HG03280 (cell line): ENCODE measurements around the gene NEDD9.

ENCODE experiments used
- ATAC-seq: cut with Tn5 transposase; IDR thresholded peaks from one replicate; pipeline ENCODE4 v1.9.1; 2021; ENCODE audit warnings: mild to moderate bottlenecking, moderate library complexity; ENCODE audit not compliant: unreplicated experiment

NEDD9 gene, protein sequence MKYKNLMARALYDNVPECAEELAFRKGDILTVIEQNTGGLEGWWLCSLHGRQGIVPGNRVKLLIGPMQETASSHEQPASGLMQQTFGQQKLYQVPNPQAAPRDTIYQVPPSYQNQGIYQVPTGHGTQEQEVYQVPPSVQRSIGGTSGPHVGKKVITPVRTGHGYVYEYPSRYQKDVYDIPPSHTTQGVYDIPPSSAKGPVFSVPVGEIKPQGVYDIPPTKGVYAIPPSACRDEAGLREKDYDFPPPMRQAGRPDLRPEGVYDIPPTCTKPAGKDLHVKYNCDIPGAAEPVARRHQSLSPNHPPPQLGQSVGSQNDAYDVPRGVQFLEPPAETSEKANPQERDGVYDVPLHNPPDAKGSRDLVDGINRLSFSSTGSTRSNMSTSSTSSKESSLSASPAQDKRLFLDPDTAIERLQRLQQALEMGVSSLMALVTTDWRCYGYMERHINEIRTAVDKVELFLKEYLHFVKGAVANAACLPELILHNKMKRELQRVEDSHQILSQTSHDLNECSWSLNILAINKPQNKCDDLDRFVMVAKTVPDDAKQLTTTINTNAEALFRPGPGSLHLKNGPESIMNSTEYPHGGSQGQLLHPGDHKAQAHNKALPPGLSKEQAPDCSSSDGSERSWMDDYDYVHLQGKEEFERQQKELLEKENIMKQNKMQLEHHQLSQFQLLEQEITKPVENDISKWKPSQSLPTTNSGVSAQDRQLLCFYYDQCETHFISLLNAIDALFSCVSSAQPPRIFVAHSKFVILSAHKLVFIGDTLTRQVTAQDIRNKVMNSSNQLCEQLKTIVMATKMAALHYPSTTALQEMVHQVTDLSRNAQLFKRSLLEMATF

DNA sequence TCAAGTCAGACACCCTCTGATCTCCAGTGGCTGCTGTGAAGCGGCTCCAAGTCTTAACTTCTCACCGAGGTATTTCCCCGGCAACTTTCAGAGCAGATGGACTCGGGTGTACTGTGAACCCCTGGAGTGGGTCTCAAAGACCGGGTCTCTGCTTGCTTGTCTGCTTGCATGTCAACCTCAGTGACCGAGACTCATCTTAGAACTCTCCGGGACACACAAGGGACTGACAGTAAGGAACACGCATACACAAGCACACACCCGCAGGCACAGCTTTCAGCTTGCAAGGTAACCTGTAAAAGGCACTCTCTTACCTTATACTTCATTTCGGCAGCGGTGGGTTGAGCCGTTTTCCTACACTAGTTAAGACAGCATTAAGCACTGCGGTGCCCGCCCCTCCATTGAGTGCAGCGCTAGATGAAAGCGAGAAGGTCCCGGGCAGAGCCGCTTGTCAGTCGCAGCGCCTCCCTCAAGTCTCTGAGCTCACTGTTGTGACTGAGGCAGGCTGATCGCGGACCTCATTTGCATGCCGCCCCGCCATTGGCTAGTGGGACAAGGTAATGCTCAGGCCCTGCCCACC, at the start of gene NEDD9:
NEDD9 (minus strand) TSS at position 476 of the 577 bp plus-strand sequence; CDS start at position 323, 153 bp downstream.
- peak; percentile 100 for ATAC-seq

DNA sequence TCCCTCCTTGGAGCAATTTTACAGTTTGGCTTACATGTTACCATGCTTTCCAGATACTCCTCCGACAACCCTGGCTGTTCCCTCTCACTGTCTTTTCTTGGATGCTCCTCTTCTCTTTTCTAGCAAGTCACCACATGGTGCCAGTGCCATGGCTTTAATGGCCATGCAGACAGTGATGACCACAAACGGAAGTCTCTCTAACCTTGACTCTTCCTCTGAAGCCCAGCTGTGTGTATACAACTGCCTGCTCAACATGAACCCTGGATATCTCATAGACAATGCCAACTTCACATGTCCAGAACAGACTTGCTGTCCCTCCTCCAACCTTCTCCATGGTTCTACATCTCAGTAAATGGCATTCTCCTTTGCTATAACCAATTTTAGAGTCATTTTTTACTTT, 49.8 kb upstream of the NEDD9 start:
- no peak for ATAC-seq

DNA sequence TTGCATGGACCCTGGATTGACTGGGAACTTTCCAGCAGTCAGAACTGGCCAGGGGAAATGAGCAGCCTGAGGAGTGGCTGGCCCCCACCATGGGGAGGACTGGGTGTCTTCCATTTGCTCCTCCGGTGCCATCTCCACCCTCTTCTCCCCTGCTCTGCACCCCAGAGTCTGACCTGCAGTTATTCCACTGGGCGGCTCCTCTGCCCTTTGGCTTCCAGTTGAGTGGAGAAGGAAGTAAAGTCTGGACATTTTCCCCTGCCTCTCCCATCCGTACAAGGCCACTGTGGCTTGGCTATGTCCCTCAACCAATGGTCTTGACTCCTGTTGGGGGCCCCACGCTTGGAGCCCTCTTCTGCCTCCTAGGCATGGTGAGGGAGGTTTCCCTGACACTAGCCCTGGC, 47.9 kb upstream of the NEDD9 start:
- no peak for ATAC-seq

DNA sequence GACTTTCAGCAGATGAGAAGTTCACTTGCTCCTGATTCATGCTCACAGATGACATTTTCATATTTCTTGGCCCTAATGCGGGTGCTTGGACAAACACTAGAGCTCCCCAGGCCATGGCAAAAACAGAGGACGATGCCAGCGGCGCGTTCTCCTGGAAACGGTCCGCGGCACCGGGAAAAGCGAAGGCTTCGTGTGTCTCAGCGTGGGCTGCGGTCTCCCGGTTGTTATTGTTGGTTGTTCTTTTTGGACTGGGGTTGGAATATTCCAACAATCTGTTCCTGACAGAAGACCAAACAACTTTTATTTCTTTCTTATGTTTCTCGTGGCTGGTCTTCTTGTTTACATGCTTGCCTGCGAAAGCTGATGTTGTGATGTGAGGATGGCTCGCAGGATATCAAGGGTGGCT, 46.8 kb upstream of the NEDD9 start:
- ATAC-seq, result no peak

DNA sequence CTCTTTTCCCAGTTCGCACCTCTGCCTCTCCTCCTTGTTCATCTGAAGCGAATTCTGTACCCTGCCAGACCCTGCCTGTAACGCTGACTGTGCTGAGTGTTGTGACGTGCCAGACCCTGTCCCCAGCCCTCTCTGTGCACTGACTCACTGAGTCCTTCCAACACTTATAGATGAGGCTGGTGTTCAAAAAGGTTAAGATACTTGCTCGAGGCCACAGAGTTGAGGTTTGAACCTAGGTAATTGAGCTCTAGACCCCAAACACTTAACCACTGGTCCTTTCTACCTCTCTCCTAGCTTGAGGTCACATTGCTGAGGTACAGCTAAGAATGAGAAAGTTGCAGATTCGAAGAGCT, 45.7 kb upstream of the NEDD9 start:
- no peak for ATAC-seq

DNA sequence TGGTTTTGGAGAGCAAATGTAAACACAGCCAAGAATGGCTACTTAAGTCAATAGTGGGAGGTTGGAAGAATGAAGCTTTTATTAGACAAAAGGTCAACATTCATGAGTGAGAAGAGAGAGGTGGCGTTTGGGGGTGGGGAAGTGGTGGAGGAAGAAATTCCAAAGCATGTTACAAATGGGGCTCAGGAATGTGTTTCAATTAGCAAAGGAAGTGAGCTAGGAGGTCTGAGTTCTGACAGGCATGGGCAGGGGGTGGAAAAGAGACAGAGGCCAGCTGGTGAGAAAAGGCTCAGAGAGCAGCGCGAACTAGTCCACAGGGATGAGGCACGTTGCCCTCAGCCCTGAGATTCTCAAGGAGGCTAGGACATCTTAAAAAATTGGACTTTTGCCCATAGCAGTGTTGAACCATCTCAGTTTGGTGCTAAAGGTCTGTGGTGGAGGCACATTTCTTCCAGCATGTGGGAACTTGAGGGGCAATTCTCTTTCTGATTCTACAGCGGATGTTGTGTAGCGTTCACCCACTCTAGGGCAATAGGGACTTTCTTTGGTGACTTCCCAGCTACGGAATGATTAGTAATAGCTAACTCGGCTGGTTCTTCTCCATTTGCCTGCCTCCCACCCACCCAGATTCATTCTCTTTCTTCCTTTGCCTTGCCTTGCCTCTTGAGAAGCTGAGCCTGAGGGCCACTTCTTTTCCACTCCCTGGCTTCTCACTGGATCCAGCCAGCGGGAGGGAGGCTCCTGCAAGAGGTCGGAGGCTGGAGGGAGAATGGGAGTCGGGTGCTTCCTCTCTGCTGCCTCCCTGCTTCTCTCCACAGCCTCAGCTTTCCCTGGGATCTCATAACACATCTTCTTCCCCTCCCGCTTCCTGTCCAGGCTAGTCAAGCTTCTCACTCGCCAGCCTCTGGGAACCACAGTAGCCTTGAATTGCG, 45.1 kb upstream of the NEDD9 start:
- ATAC-seq, result peak; percentile 41

DNA sequence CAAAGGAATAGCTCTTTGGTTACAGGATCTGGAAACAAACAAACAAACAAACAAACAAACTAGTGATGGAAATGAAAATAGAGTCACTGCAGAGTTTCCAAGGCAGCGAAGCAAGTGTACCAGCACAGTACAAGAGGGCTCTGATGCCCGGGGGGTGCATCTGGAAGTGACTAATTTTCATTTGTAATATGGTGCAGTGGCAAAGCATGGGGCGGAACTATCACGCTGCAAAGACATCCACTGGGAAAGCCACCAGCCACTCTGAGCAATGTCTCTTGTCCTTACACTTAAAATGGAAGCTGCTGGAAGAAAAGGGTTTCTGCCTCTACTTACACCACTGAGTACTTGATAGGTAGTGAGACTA, 44.4 kb upstream of the NEDD9 start:
- no peak for ATAC-seq

DNA sequence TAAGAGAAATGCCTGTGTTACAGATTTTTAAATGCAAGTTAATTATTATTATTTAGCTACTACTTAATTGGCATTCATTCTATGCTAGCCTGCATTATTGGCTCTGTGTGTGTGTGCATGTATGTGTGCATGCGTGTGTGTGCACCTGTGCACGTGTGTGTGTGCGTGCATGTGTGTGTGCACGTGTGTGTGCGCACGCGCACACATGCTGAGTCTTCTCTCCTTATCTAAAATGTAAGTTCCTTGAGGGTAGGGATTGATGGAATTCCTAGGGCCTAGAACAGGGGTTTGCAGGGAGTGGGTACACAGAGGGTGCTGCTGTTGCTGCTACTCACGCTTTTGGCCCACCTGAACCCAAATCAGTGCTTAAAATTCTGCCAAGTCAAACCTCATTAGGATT, 43.8 kb upstream of the NEDD9 start:
- no peak for ATAC-seq

DNA sequence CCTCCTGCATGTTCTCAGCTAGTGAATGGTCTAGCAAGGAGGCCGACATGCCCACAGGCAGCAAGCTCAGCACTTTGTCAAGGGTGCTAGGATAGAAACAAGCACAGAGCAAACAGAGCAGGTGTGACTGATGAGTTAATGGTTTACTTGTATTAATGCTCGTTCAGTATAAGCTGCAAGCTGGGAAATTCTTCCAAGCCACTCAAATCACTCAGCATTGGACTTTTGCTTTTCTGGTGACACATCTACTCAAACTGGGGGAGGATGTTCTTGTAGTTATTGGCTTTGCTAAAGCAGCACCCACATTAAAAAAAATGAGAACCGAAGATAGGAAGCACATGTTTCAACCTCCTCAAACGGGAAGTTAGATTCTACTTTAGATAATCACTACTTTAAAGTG, 43.1 kb upstream of the NEDD9 start:
- peak; percentile 59 for ATAC-seq

DNA sequence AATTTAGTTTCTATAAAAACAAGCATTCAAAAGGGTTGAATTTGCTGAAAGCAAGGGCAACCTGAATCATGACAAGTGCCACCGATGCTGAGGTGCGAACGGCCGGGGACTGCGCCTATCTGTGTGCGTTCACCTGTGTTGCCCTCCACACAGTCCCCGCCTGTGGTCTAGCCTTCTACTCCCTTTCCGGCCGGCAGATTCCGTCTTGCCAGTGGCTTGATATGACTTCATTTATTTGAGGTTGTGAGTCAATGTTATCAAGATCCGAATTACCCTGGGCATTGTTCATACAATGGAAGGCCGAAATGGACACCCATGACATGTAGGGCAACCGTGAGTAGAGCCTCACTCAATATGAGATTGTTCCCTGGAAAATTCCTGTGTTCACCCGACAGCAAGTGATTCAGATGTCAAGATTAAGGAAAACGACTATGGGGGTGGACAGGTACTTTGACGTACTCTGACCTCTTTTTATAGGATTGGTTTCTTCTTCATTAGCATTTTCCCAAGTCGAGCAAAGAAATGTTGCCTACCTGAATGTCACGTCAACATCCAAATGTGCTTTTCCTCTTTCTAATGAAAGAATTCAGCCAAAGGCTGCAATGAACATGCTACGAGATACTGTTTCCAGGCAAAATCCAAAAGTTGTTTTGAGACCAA, 41.1 kb upstream of the NEDD9 start:
- ATAC-seq, result no peak

DNA sequence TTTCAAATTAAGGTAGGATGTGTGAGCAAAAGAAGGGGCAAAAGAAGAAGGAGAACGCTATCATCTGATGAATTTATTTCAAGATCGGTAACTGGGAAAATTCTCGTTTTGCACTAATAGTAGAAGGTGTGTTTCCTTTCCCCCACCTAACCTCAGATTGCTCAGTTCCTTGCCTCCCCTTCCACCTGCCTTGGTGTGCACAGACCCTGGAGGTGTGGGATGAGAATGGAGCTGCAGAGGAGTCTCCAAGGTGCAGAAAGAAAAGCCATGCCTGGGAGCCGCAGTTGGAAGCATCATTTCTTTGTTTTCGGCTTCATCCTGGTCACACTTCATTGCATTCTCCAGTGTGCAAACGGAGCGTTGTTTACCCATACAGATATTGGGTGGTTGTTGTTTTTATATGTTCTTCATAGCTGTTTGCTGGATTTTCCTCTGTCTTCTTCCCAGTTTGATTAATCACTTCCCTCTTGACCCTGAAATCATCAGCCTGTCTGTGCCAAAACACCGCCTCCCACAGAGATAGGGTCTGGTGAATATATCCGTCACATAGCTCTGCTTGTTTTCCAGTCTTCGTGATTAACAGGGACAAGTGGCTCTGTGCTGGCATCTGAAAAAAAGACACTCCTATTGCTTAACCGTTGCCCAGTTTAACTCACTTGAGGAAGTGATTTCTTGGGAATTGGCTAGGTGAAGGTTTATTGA, 40.2 kb upstream of the NEDD9 start:
- ATAC-seq, result no peak

DNA sequence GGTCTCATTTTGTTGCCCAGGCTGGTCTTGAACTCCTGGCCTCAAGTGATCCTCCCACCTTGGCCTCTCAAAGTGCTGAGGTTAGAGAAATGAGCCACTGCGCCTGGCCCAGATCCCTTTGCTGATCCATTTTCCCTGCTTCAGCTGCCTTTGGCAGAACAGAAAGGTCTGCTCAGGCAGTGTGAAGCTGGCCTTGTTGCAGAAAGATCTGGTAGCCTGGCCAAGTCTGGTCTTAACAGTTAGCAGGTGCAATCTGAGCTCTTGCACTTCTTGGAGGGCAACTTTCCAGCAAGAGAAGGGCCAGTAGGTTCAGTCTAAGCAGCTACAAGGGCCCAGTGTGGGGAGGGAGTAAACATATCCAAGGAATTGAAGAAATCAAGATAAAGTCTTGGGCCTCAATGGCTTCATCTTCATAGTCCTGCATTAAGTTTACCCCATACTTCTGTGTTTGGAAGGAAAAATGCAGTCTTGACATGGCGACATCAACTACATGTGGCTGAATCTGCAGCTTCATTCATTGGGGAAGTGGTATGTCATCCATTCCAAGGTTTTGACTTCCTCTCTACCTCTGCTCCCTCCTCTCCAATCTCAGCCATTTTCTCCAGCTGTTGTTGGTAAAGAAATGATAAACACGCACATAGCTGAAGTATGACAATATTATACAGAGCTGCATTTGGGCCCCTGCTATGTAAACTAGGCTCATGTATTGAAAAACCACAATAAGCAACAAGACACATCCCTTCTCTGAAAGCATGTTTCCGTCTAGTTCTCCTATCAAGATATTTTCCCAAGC, 39.0 kb upstream of the NEDD9 start:
- ATAC-seq, result no peak

DNA sequence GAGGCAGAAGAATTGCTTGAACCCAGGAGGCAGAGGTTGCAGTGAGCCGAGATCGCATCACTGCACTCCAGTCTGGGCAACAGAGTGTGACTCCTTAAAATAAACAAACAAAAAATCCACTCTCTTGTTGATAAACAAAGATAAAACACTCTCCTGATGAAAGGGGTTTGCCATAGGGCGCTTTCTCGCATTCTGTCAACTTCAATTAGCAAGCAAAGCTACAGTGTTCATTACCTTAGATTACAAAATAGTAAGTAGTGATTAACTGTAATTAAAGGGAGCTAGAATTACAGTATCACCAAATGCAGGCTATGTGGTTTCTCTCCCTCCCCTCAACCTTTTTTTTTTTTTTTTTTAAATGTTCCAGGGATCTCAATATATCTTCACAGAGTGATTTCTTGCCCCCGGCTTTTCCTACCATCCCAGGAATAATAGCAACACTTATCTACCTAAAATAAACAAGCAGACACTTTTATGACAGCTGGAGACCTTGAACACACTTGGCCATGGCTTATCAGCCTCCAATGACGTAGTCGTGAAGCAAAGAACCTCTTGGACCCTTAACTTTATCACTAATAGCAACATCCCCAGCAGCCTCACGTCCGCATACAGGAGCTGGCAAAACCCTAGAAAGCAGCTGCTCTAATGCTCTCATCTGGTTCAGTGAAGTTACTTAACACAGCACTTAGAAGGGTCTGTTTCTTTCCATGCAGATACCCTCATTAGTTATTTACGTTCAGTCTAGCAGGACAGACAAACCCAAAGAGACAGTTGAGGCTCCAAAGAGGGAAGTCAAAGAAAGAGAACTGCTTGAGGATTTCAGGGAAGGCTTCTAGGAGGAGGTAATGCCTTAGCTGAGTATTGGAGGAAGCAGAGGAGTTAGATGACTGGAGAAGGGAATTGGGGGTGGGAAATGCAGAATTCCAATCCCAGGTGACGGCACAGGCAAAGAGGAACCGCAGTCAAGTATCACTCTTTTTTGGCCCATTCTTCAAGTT, 37.9 kb upstream of the NEDD9 start:
- no peak for ATAC-seq

DNA sequence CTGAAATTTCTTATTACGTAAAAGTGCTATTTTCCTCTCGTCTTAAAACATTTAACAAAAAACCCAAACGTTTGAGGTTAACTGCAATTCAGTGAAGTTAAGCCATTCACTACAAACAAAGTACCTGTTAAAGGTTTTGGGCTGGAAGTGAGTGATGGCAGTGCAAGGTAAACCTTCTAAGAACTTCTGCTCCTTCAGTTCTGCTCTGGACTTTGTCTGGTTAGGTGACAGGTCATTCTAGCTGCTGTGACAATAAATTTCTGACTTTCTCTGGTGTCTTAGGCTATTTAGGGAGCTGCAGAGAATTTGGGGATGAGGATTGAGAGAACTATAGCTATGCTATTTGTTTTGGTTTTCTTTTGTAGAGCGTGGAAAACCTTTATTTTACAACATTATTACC, 36.5 kb upstream of the NEDD9 start:
- ATAC-seq, result no peak

DNA sequence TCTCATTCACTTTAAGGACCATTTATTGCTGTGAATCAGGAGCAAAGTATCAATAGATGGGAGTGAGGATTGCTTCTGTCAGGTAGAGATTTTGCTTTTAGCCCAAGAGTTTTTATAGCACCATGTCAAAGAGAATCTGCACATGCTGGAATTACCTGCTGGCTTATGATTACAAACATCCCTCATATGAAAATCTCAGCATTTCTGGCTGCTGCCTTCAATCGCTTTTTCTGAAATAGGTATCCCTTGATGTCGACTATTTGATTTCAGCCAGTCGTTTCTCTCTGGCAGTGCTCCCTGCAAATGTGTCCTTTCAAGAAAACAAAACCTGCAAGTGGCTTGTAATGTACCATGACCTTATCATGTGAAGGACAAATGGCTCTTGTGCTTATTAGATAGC, 34.5 kb upstream of the NEDD9 start:
- ATAC-seq, result no peak

DNA sequence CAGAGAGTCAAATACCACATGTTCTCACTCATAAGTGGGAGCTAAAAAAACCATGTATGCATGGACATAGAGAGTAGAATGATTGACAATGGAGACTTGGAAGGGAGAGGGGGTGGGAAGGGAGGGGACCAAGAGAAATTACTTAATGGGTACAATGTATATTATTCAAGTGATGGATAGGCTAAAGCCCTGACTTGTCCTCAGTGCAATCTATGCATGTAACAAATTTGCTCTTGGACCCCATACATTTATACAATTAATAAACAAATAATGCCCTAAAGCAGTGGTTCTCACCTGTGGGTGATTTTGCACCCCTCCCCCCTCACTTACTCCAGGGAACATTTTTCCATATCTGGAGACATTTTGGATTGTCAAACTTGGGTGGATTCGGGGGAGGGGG, 33.5 kb upstream of the NEDD9 start:
- no peak for ATAC-seq

DNA sequence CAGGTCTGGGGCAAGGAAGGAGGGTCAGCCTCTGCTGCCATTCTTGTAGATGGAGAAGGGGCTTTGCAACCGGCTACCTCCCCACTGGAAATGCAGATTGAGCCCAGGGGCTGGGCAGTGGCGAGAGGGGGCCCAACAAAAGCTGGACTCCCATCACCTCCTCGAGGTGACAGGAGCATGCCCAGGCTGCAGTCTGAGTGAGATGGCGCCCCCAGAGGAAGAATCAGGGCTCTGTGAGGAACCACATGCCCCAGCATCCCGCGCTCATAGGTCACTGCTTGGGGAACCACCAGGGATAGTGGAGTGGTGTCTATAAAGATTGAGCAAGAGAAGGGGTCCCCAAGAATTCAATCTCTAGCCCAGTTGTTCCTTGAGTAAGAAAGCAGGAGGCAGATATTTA, 31.6 kb upstream of the NEDD9 start:
- ATAC-seq, result no peak

DNA sequence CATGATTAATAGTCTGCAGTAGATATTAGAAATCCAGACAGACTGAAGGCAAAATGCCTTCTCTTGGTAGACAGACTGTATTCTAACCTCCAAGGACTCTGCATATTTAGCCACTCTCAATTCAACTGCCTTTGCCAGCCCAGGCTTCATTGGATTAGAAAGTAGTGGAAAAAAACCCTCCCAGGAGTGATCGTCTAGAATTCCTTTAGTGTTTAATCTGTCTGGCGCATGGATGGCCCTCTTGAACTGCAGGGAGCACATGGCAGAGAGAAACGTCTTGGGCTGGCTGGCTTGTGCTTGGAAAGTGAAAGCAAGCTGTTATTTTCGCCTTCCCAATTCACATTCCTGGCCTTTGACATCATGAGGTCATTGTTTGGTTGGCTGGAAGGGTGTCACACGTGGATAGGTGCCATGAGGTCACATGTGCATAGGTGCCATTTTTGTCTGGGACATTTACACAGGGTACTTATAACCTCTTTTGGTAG, 30.9 kb upstream of the NEDD9 start:
- ATAC-seq, result no peak
